Cardiac fibroblast (primary cell): ENCODE data around the gene TRIP10.

ENCODE experiments used
- DNase-seq, 2 donors: peaks; one replicate each; pipeline versions ENCODE4 v3.0.0 to v3.0.0-alpha.2; 2010; ENCODE audit warnings: low read depth in 2 of 2
- H3K4me3 ChIP-seq, 2 donors: replicated peaks in 1 of 2; 1 replicate in 1 of 2; 2 replicates in 1 of 2; pipeline ENCODE4 v1.5.1; 2011; ENCODE audit warnings: low read depth in 2 of 2, low read length in 2 of 2, mild to moderate bottlenecking in 2 of 2, moderate library complexity in 1 of 2
- TF ChIP-seq, protein P1 (sequence below): IDR thresholded peaks from one replicate; pipeline ENCODE4 v1.5.1; 2011; ENCODE audit warnings: low read depth, mild to moderate bottlenecking, low read length, inconsistent platforms

The TRIP10 gene

GRCh38 chr19:6716610-6716970, 22.9 kb upstream of the TRIP10 start:
- no peak overlapping the region for H3K4me3 ChIP-seq
- DNase-seq, result no peak
- TF ChIP-seq, protein P1, sequence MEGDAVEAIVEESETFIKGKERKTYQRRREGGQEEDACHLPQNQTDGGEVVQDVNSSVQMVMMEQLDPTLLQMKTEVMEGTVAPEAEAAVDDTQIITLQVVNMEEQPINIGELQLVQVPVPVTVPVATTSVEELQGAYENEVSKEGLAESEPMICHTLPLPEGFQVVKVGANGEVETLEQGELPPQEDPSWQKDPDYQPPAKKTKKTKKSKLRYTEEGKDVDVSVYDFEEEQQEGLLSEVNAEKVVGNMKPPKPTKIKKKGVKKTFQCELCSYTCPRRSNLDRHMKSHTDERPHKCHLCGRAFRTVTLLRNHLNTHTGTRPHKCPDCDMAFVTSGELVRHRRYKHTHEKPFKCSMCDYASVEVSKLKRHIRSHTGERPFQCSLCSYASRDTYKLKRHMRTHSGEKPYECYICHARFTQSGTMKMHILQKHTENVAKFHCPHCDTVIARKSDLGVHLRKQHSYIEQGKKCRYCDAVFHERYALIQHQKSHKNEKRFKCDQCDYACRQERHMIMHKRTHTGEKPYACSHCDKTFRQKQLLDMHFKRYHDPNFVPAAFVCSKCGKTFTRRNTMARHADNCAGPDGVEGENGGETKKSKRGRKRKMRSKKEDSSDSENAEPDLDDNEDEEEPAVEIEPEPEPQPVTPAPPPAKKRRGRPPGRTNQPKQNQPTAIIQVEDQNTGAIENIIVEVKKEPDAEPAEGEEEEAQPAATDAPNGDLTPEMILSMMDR, result no peak

DNA sequence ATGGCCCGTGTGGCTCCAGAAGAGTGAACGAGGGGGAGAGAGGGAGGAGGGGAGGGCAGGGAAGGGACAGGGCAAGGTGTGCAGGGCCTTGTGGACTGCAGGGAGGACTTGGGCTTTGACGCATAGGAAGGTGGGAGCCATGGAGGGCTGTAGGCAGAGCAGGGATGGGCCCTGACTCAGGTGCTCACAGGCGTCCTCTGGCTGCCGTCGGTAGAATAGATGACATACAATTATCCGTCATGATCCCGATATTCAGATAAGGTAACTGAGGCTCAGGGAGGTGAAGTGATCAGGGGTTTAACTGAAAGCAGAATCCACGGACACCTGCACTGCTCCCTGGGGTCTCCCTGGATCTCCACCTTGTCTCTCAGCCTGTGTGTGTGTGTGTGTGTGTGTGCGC, 22.4 kb upstream of the TRIP10 start:
- TF ChIP-seq, protein P1, result no peak
- H3K4me3 ChIP-seq, result no peak overlapping the region
- no peak for DNase-seq

DNA sequence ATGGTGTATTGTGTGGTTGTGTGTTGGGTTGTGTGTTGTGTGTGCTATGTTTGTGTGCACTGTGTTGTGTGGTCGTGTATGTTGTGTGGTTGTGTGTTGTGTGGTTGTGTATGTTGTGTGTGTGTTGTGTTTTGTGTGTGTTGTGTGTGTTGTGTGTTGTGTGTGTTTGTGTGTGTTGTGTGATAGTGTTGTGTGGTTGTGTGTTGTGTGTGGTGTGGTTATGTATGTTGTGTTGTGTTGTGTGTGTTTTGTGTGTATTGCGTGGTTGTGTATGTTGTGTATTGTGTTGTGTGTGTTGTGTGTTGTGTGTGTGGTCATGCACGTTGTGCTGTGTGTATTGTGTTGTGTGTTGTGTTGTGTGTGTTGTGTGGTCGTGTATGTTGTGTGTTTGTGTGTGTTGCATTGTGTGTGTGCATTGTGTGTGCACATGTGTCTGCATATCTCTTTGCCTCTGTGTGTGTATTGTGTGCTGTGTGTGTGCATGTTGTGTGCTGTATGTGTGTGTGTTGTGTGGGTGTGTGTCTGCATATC, 22.0 kb upstream of the TRIP10 start:
- DNase-seq, result no peak
- H3K4me3 ChIP-seq, result no peak overlapping the region
- TF ChIP-seq, protein P1, result no peak

GRCh38 chr19:6718111-6718740, 21.3 kb upstream of the TRIP10 start:
- no peak overlapping the region for H3K4me3 ChIP-seq
- no peak for DNase-seq
- TF ChIP-seq, protein P1, result no peak

DNA sequence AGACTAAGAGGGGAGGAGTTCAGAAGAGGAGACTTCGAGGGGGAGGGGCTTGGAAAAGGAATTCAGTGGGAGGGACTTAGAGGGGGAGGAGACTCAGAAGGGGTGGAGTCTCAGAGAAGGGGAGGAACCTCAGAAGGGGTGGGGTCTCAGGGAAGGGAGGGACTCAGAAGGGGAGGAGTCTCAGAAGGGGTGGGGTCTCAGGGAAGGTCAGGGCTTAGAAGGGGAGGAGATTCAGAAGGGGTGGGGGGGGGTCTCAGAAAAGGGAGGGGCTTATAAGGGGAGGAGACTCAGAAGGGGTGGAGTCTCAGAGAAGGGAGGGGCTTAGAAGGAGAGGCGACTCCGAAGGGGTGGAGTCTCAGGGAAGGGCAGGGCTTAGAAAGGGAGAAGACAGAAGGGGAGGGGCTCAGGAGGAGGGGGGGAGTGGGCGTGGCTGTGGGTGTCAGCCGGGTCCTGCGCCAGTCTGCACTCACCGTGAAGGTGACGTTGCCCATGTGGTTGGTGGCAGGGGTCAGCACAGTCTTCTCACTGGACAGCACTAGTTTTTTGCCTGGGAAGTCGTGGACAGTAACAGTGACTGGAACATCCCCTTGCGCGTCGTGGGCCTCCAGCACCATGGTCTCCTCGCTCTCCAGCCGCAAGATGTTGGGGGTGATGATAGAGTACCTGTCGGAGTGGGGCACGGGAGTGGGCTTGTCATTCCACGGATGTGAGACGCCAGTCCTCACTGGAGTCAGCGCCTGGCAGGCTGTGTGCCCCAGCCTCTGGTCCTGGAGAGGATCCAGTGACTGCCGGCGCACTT, 20.5 kb upstream of the TRIP10 start:
- TF ChIP-seq, protein P1, result no peak
- DNase-seq, result peak; percentile 66 to 71
- peak overlapping the region; percentile 61 to 71 for H3K4me3 ChIP-seq

DNA sequence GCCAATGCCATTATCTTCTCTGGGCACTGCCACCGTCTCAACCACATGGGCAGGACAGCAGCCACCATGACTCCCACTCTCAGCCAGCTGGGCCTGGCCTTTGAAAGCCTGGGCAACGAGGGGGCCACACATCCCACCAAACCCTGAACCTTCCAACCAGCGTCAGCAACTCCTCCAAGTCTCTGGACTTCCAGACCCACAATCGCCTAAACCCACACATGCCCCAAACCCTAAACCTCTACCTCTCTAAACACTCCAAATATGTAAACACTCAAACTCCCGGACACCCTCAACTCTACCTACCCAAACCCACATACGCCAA, 20.0 kb upstream of the TRIP10 start:
- TF ChIP-seq, protein P1, result no peak
- peak overlapping the region; percentile 61 to 71 for H3K4me3 ChIP-seq
- DNase-seq, result no peak
